AG10803 (cell line): ENCODE measurements around the gene SLC29A2.
"Not testable (repeated sequence)": the region's sequence is repeated elsewhere in the genome, so short reads cannot be mapped to it uniquely, and the experiment has no call there.

Experiments
- DNase-seq: peaks from one replicate; pipeline ENCODE4 v3.0.0; 2010; ENCODE audit warnings: low read depth
- H3K4me3 ChIP-seq: 2 replicates; pipeline ENCODE4 v1.5.1; 2011; ENCODE audit warnings: mild to moderate bottlenecking, low read length, control low read depth
- CTCF ChIP-seq: conservative IDR thresholded peaks from 2 replicates; pipeline ENCODE4 v1.5.1; 2011; ENCODE audit warnings: mild to moderate bottlenecking, low read length, control low read depth, inconsistent platforms

Gene SLC29A2

GRCh38 chr11:66359662-66360087, 11.9 kb downstream of the SLC29A2 start:
- no peak overlapping the region for H3K4me3 ChIP-seq
- no peak for DNase-seq
- no peak for TF ChIP-seq CTCF

GRCh38 chr11:66350560-66351235, 20.9 kb downstream of the SLC29A2 start:
- DNase-seq, H3K4me3 ChIP-seq: not testable (repeated sequence)

GRCh38 chr11:66349084-66349386, 22.5 kb downstream of the SLC29A2 start:
- DNase-seq, result no peak
- no peak overlapping the region for H3K4me3 ChIP-seq
- TF ChIP-seq CTCF, result no peak

GRCh38 chr11:66347425-66348276, 23.9 kb downstream of the SLC29A2 start, which contains the start of gene B4GAT1:
Gene B4GAT1 (minus strand): TSS chr11:66347629. CDS start chr11:66347545, 84 bp downstream.
- H3K4me3 ChIP-seq, result peak within 1 kb of the TSS; percentile 91
- TF ChIP-seq CTCF, result no peak
- peak; percentile 94 for DNase-seq

GRCh38 chr11:66346476-66347424, 24.8 kb downstream of the SLC29A2 start:
- no peak for DNase-seq
- TF ChIP-seq CTCF, result no peak
- H3K4me3 ChIP-seq, result peak overlapping the region; percentile 91

GRCh38 chr11:66345316-66345649, 26.3 kb downstream of the SLC29A2 start:
- DNase-seq, result no peak
- no peak for TF ChIP-seq CTCF
- peak overlapping the region; percentile 98 for H3K4me3 ChIP-seq

GRCh38 chr11:66344550-66345315, 26.8 kb downstream of the SLC29A2 start, which contains the start of gene BRMS1:
Gene BRMS1 (minus strand): TSS chr11:66345104. CDS start chr11:66342234, 2,870 bp downstream.
- peak; percentile 96 for DNase-seq
- TF ChIP-seq CTCF, result peak; percentile 26; the same call in 1 of the 2 replicates
- H3K4me3 ChIP-seq, result peak within 1 kb of the TSS; percentile 98
